B cell (primary cell): Measurements from ENCODE around the gene ZSCAN32. TPM values are rescaled to one million over a fixed set of nuclear protein-coding genes. Genes with fewer than 3 reads are reported as not detected.

ENCODE experiments used
- ATAC-seq: fragments of 200-7000 bp; cut with Tn5 transposase; one replicate; pipeline ENCODE4 v1.10.0; 2021; ENCODE audit warnings: low read depth, mild to moderate bottlenecking, moderate number of reproducible peaks, moderate library complexity
- CTCF ChIA-PET: fragments of 350-600 bp; sonication (Branson Sonifier 250); formaldehyde crosslinking; loops from one replicate; lab custom pipeline; 2021; ENCODE audit warnings: antibody characterized with exemption, inconsistent platforms; lab: Charles Lee
- POLR2A ChIA-PET: fragments of 350-600 bp; sonication (Branson Sonifier 250); formaldehyde crosslinking; loops from one replicate; lab custom pipeline; 2021; ENCODE audit warnings: antibody characterized with exemption; lab: Charles Lee
- DNase-seq: peaks from one replicate; pipeline ENCODE4 v3.0.0; 2013
- H2AFZ ChIP-seq: 2 replicates; pipeline ENCODE4 v1.6.1; 2012; ENCODE audit warnings: mild to moderate bottlenecking, low read depth, low read length; ENCODE audit not compliant: insufficient read depth, poor library complexity, severe bottlenecking
- H3K27ac ChIP-seq, 2 donors: 1 replicate in 1 of 2; 2 replicates in 1 of 2; pipeline ENCODE4 v1.5.1; 2012 to 2013; ENCODE audit warnings: low read length in 2 of 2, mild to moderate bottlenecking in 2 of 2, moderate library complexity in 1 of 2
- H3K27me3 ChIP-seq, 4 experiments: fragments of 200-600 bp in 1 of 4; sonication (generic) in 1 of 4; replicated peaks in 1 of 4; 1 replicate in 2 of 4; 2 replicates in 2 of 4; pipeline versions ENCODE4 v1.6.1 to v1.7.0; 2013 to 2016; ENCODE audit warnings: low read length in 3 of 4, mild to moderate bottlenecking in 2 of 4, mixed read lengths in 1 of 4, moderate library complexity in 1 of 4; ENCODE audit not compliant: insufficient read depth in 4 of 4, control insufficient read depth in 3 of 4; ENCODE audit errors: control extremely low read depth in 1 of 4
- H3K36me3 ChIP-seq, 2 experiments: replicated peaks in 1 of 2; 1 replicate in 1 of 2; 2 replicates in 1 of 2; pipeline versions ENCODE4 v1.6.1 to v1.7.1; 2013; ENCODE audit warnings: low read length in 1 of 2; ENCODE audit not compliant: insufficient read depth in 2 of 2, control insufficient read depth in 1 of 2; ENCODE audit errors: control extremely low read depth in 1 of 2, extremely low read depth in 1 of 2
- H3K4me1 ChIP-seq, 2 donors: fragments of 200-600 bp in 1 of 2; sonication (generic) in 1 of 2; 1 replicate in 1 of 2; 2 replicates in 1 of 2; pipeline versions ENCODE4 v1.5.1 to v1.6.1; 2013 to 2017; ENCODE audit warnings: low read length in 2 of 2; ENCODE audit not compliant: control insufficient read depth in 2 of 2, insufficient read depth in 2 of 2
- H3K4me2 ChIP-seq: replicated peaks from 2 replicates; pipeline ENCODE3; 2012; ENCODE audit warnings: mild to moderate bottlenecking, low read depth, low read length; ENCODE audit not compliant: poor library complexity, severe bottlenecking
- H3K4me3 ChIP-seq, 5 experiments: fragments of 200-600 bp in 1 of 5; sonication (generic) in 1 of 5; 1 replicate in 3 of 5; 2 replicates in 2 of 5; pipeline versions ENCODE4 v1.5.1 to v1.7.0; 2011 to 2016; ENCODE audit warnings: low read length in 4 of 5, mild to moderate bottlenecking in 4 of 5, low read depth in 2 of 5, control low read depth in 1 of 5, moderate library complexity in 1 of 5; ENCODE audit not compliant: insufficient read depth in 1 of 5; ENCODE audit errors: control extremely low read depth in 1 of 5, extremely low read depth in 1 of 5
- H3K79me2 ChIP-seq: fragments of 200-600 bp; sonication (generic); one replicate; pipeline ENCODE4 v1.6.0; 2016; ENCODE audit warnings: low read length; ENCODE audit not compliant: control insufficient read depth, insufficient read depth
- H3K9ac ChIP-seq: fragments of 200-600 bp; sonication (generic); 2 replicates; pipeline ENCODE4 v1.6.1; 2017; ENCODE audit warnings: mild to moderate bottlenecking, low read length, moderate library complexity
- H3K9me3 ChIP-seq, 3 donors: one replicate each; pipeline versions ENCODE4 v1.6.1 to v1.7.1; 2013; ENCODE audit warnings: low read length in 2 of 3; ENCODE audit not compliant: control insufficient read depth in 2 of 3, insufficient read depth in 1 of 3; ENCODE audit errors: control extremely low read depth in 1 of 3
- H4K20me1 ChIP-seq: 2 replicates; pipeline ENCODE4 v1.6.0; 2012; ENCODE audit warnings: mild to moderate bottlenecking, low read length; ENCODE audit not compliant: insufficient read depth, control insufficient read depth, poor library complexity, severe bottlenecking
- H3K27ac Mint-ChIP-seq: one replicate; pipeline ENCODE4 v1.8.0; 2021; ENCODE audit warnings: mixed read lengths
- H3K27me3 Mint-ChIP-seq: one replicate; pipeline ENCODE4 v1.8.0; 2021; ENCODE audit warnings: mixed read lengths
- H3K4me1 Mint-ChIP-seq: one replicate; pipeline ENCODE4 v1.8.0; 2021; ENCODE audit warnings: mixed read lengths
- H3K4me3 Mint-ChIP-seq: one replicate; pipeline ENCODE4 v1.8.0; 2021; ENCODE audit warnings: mixed read lengths
- H3K9me3 Mint-ChIP-seq: one replicate; pipeline ENCODE4 v1.8.0; 2022; ENCODE audit warnings: mixed read lengths; ENCODE audit not compliant: insufficient read depth
- CTCF ChIP-seq: fragments of 200-600 bp; IDR thresholded peaks from one replicate; pipeline ENCODE4 v1.8.0; 2022; ENCODE audit warnings: antibody characterized with exemption, mild to moderate bottlenecking
- EZH2 ChIP-seq: IDR thresholded peaks from 2 replicates; pipeline ENCODE4 v1.6.1; 2012; ENCODE audit warnings: borderline replicate concordance, low read depth, mild to moderate bottlenecking, moderate library complexity, low read length; ENCODE audit not compliant: insufficient read depth, poor library complexity, severe bottlenecking
- WGBS: methylation state at CpG from one replicate; pipeline ENCODE4 v1.1.5; 2013; ENCODE audit warnings: missing lambda C conversion rate; ENCODE audit not compliant: insufficient coverage; 5-methylcytosine and 5-hydroxymethylcytosine counted together
- intact Hi-C: fragments of 100-400 bp; cut with micrococcal nuclease; formaldehyde crosslinking; loops from one replicate; pipeline ENCODE4 v1.10.0; 2022
- polyA plus RNA-seq: library from polyadenylated mRNA; depleted of rRNA; stranded (reverse); fragments of >200 nt; gene quantifications from 2 replicates; pipeline ENCODE4 v1.2.3, GENCODE V29; 2012
- total RNA-seq, 2 donors: library from RNA; stranded (reverse); fragments of 120-200 nt in 1 of 2; gene quantifications; 1 replicate in 1 of 2; 2 replicates in 1 of 2; pipeline versions ENCODE4 v1.2.3 to v1.2.4, GENCODE V29; 2013 to 2022

ZSCAN32 gene
- total and polyA plus RNA-seq, 2 donors (not counting 1 experiment from before 2014, with no cell fraction given), result 16.3 to 25.9 TPM

DNA sequence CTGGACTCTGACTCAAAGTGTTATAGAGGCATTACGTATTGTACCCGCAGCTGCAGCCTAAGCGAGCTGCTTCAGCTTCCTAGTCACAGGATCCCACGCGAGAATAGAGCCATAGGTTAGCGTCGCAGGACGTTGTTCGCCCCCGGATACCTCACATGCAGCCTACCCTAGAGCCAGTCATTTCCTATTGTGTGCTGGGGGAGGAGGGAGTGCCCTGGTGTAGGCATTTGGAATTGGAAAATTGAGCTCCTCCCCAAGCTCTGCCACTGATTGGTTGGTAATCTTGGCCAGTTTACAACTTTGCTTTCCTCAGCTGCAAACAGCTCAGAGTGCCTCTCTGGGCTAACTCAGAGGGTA lies 43.2 kb upstream of the ZSCAN32 start:
- Histone ChIP-seq H3K9ac (peak overlapping the region; percentile 80), H3K9me3 (peaks cover 1 to 16% (median 7%) of the 10 kb centered on the region in 3 donors), H3K79me2 (peaks cover 46% of the 10 kb centered on the region), H3K27ac (peak overlapping the region; percentile 34 to 83), H4K20me1 (no peaks in the 10 kb centered on the region), H3K4me2 (peak overlapping the region; percentile 82), H2AFZ (peak overlapping the region; percentile 79), H3K27me3 (no peaks in the 10 kb centered on the region), H3K36me3 (peaks cover 0 to 22% of the 10 kb centered on the region in 2 experiments), H3K4me3 (peak overlapping the region; percentile 53 to 79 (median 62)), H3K4me1 (peaks cover 11% of the 10 kb centered on the region in 2 donors)
- ChIA-PET CTCF (interaction anchor here (1.3 kb wide), 1 partner anchor 43 kb away, joined by 4 read pairs; the partner anchor contains the start of genes ZNF174 and ZSCAN32), POLR2A (interaction anchor here (0.6 to 1.4 kb wide), 3 partner anchors 13 to 433 kb away, joined by 3 to 7 read pairs (median 4); partner anchors contain the start of genes ZNF174 and ZSCAN32)
- Mint-ChIP-seq H3K27me3 (peaks cover 3% of the 10 kb centered on the region), H3K27ac (peak overlapping the region; percentile 91), H3K9me3 (peaks cover 5% of the 10 kb centered on the region), H3K4me3 (peak overlapping the region; percentile 95), H3K4me1 (peaks cover 21% of the 10 kb centered on the region)
- intact Hi-C loops, result no loop called here
- DNase-seq (no peak), ATAC-seq (no peak)
- TF ChIP-seq EZH2 (no peak), CTCF (no peak)
- 57% methylated on average over 3 of the region's 10 CpGs for WGBS
